HG03139 (cell line): ENCODE measurements around the gene TMEM87B.

Experiments used
- ATAC-seq: cut with Tn5 transposase; IDR thresholded peaks from one replicate; pipeline ENCODE4 v1.9.1; 2021; ENCODE audit not compliant: unreplicated experiment

TMEM87B gene

GRCh38 chr2:112054847-112055729 is at the start of gene TMEM87B:
Gene TMEM87B (plus strand): TSS chr2:112055269. CDS start chr2:112055592, 323 bp downstream.
- peak; percentile 51 for ATAC-seq

DNA sequence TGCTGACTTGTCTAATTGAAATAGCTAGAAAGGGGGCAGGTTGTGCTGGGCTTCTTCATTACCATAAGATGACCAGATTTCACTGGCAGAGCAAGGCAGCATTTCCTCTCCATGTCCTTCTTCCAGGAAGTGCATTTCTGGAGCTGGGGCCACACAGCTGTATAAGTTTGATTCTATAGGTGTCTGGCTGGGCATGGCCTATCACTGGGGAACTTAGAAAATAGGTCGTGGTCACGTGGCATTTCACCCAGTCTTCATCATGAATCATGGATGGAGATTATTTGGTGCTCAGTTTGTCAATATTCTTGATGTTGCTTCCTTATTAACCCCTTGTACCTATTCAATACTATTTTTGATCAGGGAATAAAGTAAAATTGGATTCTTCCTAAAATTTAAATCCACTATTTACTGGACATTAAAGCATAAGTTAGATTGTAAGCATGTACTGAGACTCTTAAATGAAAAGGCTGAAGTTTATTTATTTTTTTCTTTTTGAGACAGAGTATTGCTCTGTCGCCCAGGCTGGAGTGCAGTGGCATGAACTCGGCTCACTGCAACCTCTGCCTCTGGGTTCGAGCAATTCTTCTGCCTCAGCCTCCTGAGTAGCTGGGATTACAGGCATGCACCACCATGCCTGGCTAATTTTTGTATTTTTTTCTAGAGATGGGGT is 49.5 kb upstream of the TMEM87B start:
- no peak for ATAC-seq

- ATAC-seq: no peak
These were observed 49.0 kb upstream of the TMEM87B start for GRCh38 chr2:112006076-112006410.

DNA sequence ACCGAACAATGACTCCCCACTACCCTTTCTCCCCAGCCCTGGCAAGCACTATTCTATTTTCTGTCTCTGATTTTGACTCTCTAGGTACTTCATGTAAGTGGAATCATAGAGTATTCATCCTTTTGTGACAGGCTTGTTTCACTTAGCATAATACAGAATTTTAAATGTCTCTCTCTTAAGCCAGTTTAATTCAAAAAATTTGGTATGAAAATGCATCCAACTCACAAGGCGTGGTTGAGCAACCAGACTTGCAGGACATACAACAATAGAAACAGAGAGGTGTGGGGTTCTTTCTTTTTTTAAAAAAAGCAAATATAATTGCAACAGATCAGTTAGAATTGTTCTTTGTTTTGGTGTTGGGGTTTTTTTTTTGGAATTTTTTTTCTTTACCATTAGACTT is 47.6 kb upstream of the TMEM87B start:
- ATAC-seq: no peak

DNA sequence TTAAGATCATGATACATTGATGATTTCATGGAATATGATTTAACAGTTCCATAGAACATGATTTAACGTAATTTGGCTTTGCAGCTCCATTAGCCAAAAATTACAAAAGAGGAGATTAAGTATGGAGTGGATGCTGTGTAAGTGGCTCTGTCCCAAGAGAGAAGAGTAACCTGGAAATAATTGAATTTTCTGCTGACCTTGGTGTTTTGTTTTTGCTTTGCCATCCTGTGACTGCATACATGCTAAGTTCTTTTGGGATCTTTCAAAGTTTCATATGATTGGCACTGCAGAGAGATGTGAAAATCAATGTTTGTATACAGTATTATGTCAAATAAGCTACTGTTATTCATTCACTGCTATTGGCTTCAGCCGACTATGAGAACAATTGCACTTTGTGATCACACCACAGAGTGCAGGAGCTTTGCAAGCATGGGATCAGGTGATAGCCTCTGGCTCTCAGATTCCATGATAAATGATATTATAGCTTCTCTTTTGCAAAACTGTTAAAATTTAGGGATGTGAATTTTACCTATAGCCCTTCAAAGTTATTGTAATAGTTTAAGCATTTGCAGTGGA is 46.1 kb upstream of the TMEM87B start:
- no peak for ATAC-seq

GRCh38 chr2:112010751-112011150 is 44.3 kb upstream of the TMEM87B start:
- ATAC-seq: no peak

- ATAC-seq: no peak
These were observed 42.5 kb upstream of the TMEM87B start for GRCh38 chr2:112012556-112012955.

GRCh38 chr2:112018846-112019245 is 36.2 kb upstream of the TMEM87B start:
- no peak for ATAC-seq

DNA sequence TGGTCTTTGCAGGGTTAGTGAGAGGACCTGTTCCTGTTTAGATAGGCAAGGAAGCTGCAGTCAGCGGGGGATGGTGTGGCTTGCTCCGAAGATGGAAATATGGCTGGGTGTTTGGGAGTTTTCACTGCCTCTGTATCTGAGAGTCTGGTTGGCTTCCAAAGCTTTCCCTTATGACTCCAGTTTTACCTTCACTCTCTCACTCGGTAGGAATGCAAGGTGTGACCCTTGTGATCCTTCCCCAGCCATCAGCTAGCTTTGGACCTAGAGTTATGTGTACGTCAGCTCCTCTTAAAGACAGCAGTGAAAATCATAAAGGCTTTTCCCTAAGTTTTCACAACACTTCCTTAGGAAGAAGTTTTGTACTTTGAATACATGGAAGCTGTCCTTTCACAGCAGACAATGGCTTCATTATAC is 35.5 kb upstream of the TMEM87B start:
- ATAC-seq: no peak

GRCh38 chr2:112020561-112020960 is 34.5 kb upstream of the TMEM87B start:
- ATAC-seq: no peak

DNA sequence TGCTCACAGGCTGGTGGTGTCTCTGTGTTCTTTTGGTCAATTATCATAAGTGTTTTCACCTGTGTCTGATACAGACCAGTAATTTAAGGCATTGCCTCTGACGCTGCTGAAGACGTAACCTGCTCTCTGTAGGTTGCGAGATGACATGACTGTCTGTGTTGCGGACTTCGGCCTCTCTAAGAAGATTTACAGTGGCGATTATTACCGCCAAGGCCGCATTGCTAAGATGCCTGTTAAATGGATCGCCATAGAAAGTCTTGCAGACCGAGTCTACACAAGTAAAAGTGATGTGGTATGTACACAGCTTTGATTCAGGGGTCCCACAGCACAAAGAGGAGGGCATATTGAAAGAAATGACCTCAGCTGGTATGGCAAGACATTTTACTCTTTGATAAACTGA is 33.8 kb upstream of the TMEM87B start:
- ATAC-seq: no peak

DNA sequence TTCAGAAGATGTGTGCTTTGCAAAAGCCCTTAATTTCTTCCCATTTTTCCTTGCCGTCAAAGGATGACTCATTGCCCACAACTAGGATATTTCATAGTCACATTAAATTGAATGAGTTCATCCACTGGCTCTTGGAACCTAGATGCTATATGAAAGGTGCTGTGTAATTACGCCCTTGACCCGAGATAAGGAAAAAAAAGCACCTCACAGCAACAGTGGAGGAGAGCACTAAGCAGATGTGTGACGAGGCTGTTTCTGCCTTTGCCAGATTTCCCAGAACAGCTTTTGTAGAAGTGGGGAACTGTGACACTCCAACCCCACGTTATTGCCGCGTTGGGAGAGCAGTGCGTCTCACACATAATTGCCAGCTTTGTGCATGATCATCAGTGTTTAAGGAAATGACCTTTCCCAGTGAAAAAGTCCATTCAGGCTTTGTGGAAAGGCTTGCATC is 33.3 kb upstream of the TMEM87B start:
- no peak for ATAC-seq

GRCh38 chr2:112023707-112024106 is 31.4 kb upstream of the TMEM87B start:
- ATAC-seq: no peak

GRCh38 chr2:112024231-112024630 is 30.8 kb upstream of the TMEM87B start:
- ATAC-seq: no peak

DNA sequence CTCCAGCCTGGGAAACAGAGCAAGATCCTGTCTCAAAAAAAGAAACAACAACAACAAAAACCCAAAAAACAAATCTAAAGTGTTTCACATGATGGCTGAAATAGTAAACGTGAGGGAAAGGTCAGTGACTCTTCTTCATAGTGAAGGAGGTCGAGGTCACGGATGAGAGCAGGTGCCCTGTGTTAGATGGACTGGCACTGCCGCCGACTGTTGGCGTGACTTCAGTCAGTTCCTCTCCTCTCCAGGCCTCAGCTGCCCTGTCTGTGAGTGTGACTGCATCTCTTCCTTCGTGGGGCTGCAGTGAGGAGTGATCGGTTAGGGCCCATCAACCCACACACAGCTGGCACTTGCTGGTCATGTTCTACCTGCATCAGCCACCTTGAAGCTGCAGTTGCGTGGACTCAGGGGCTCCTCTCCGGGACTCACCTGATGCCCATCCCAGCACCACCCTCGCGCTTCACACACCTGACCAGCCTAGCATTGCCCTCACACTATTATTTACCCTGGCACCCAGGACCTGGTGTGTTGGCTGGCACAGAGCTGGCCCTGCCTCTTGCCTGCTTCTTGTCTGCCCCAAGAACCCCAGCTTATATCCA is 30.1 kb upstream of the TMEM87B start:
- ATAC-seq: no peak

DNA sequence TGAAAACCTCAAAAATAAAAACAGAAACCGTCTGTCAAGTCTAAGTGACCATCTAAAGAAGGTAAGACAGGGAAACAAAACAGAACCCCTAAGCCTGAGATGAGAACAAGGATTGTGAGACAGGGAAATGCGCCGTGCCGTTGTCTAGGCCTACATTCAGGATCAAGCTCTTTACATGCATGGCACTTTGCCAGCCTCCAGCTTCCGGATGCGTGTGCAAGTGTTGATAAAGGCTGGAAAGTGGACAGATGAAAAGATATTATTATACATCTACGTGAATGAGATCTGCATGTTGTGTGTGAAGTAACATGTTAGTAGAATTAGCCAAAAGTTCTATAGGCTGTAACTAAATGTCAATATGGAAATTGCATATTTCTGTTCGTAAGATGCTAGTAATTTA is 28.6 kb upstream of the TMEM87B start:
- ATAC-seq: no peak

DNA sequence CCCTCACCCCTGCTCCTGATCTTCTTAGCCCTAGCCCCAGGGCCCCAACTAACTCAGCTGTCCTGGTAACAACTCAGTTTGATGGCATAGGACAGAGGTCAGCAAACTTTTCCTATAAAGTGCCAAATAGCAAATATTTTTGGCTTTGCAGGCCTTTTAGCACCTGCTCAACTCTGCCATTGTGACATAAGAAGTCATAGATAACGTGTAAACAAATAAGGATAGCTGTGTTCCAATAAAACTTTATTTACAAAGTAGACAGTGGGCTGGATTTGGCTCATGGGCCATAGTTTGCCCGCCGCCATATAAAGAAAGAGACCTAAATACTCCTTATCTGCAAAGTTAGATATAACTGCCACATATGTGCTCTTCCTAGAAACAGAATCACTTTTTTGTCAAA is 27.3 kb upstream of the TMEM87B start:
- no peak for ATAC-seq

DNA sequence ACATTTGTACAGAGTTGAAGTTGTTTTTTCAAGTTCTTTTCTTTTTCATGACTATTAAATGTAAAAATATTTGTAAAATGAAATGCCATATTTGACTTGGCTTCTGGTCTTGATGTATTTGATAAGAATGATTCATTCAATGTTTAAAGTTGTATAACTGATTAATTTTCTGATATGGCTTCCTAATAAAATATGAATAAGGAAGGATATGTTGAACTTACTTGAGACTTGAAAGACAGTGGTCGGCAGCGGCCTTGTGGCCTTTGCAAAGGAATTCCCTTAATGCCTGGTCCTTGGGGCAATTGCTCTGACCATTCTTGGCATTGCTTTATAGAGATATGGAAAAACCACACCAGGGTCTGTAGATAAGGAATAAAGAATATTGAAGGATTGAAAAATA is 25.9 kb upstream of the TMEM87B start:
- ATAC-seq: no peak

DNA sequence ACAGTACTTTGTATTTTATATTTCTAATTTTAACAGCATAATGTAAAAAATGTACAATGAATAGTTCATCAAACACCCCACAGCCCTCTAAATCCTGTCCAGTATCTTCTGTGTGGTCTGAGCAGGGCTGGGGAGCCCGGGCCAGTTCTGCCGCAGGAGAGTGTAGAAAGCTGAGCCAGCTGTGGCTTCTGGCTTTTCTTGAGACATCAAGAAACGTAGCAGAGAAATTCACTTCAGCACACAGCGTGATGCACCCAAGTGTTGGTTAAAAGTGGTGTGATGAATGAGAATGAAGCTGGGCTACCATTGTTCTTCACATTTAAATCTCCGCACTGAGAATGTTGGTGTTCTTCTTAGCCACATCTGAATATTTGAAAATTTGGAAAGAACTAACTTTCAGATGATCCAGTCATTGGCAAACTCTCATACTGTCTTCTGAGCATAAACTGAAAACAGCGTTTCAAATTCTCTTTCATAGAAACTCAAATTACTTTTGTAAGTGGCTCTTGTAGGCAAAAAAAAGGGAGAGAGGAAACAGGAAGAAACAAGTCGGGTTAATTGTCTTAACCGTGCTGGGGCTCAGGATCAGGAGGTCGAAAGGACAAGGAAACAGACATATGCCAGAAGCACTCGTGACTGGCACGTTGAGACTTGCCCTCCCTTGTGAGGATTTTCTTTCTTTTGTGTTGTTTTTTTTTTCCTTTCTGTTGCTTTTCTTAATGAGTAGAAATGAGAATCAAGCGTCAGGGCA is 23.4 kb upstream of the TMEM87B start:
- no peak for ATAC-seq

GRCh38 chr2:112032224-112032586 is 22.9 kb upstream of the TMEM87B start:
- no peak for ATAC-seq
